K562 (cell line): ENCODE results near the gene P2RX3. TPM values are rescaled to one million over a fixed set of nuclear protein-coding genes. Genes with fewer than 3 reads are reported as not detected.

Experiments
- CBFA2T3 ChIP-seq: fragments of 450-650 bp; IDR thresholded peaks from 2 replicates; pipeline ENCODE4 v1.6.1; 2017
- CEBPB ChIP-seq: fragments of 450-650 bp; IDR thresholded peaks from 2 replicates; pipeline ENCODE4 v1.6.1; 2016; ENCODE audit warnings: missing genetic modification characterization, missing compliant biosample characterization
- CREB5 ChIP-seq: fragments of 250-450 bp; sonication (Bioruptor Pico); IDR thresholded peaks from 2 replicates; pipeline ENCODE4 v1.5.0; 2020; ENCODE audit warnings: mild to moderate bottlenecking
- CTBP1 ChIP-seq: fragments of 450-650 bp; IDR thresholded peaks from 2 replicates; pipeline ENCODE4 v1.6.1; 2016; ENCODE audit warnings: borderline replicate concordance
- ETS2 ChIP-seq: IDR thresholded peaks from 2 replicates; pipeline ENCODE4 v1.6.1; 2016; ENCODE audit warnings: borderline replicate concordance, missing genetic modification characterization, mild to moderate bottlenecking, moderate library complexity, missing compliant biosample characterization; ENCODE audit not compliant: poor library complexity, severe bottlenecking
- FOXM1 ChIP-seq, 2 experiments: fragments of 450-650 bp in 1 of 2; sonication (generic) in 1 of 2; formaldehyde crosslinking in 1 of 2; IDR thresholded peaks; 2 replicates each; pipeline versions ENCODE4 v1.6.1 to v1.9.0; 2017 to 2022; ENCODE audit warnings: low read depth in 2 of 2, mild to moderate bottlenecking in 2 of 2, missing genetic modification reagents in 1 of 2, moderate library complexity in 1 of 2
- KDM2B ChIP-seq: fragments of 250-450 bp; sonication (Bioruptor Pico); IDR thresholded peaks from 2 replicates; pipeline ENCODE4 v1.8.0; 2021; ENCODE audit warnings: mild to moderate bottlenecking, moderate library complexity
- MAX ChIP-seq: sonication (generic); formaldehyde crosslinking; IDR thresholded peaks from 2 replicates; pipeline ENCODE4 v1.9.0; 2022; ENCODE audit warnings: mild to moderate bottlenecking, missing genetic modification reagents
- MBD2 ChIP-seq: sonication (generic); IDR thresholded peaks from 2 replicates; pipeline ENCODE4 v1.6.1; 2016; ENCODE audit warnings: low read depth, borderline replicate concordance
- MEF2A ChIP-seq: IDR thresholded peaks from 2 replicates; pipeline ENCODE4 v1.6.1; 2011; ENCODE audit warnings: low read depth, mild to moderate bottlenecking, low read length, moderate library complexity; ENCODE audit not compliant: control insufficient read depth
- NUFIP1 ChIP-seq: fragments of 450-650 bp; IDR thresholded peaks from 2 replicates; pipeline ENCODE4 v1.6.1; 2018; ENCODE audit not compliant: partially characterized antibody
- RBM22 ChIP-seq: fragments of 200-400 bp; formaldehyde crosslinking; IDR thresholded peaks from 2 replicates; pipeline ENCODE4 v1.6.1; 2018; ENCODE audit warnings: low read length, low read depth; ENCODE audit not compliant: poor library complexity, severe bottlenecking
- SIX5 ChIP-seq, 2 experiments: IDR thresholded peaks; 2 replicates each; pipeline ENCODE4 v1.6.1; 2011; ENCODE audit warnings: low read length in 2 of 2, borderline replicate concordance in 1 of 2, low read depth in 1 of 2, mild to moderate bottlenecking in 1 of 2, moderate library complexity in 1 of 2; ENCODE audit not compliant: insufficient read depth in 1 of 2
- SMAD2 ChIP-seq: fragments of 150-350 bp; IDR thresholded peaks from 2 replicates; pipeline ENCODE4 v1.6.1; 2014; ENCODE audit warnings: low read depth, mild to moderate bottlenecking, low read length
- SNIP1 ChIP-seq: fragments of 450-650 bp; IDR thresholded peaks from 2 replicates; pipeline ENCODE4 v1.7.1; 2017; ENCODE audit warnings: low read depth, mild to moderate bottlenecking
- SP1 ChIP-seq: sonication (generic); formaldehyde crosslinking; IDR thresholded peaks from 2 replicates; pipeline ENCODE4 v1.8.1; 2022; ENCODE audit warnings: mild to moderate bottlenecking, missing genetic modification reagents
- TBP ChIP-seq: optimal IDR thresholded peaks from 2 replicates; pipeline ENCODE3; 2011; ENCODE audit warnings: low read depth, low read length, improper control_type of control experiment
- TFAM ChIP-seq: fragments of 250-450 bp; sonication (Bioruptor Pico); conservative IDR thresholded peaks from 2 replicates; pipeline ENCODE4 v1.5.0; 2021; ENCODE audit warnings: mild to moderate bottlenecking, moderate library complexity
- TRIM24 ChIP-seq, 2 experiments: fragments of 450-650 bp; IDR thresholded peaks; 2 replicates each; pipeline ENCODE4 v1.6.1; 2016
- TSHZ1 ChIP-seq: fragments of 250-450 bp; sonication (Bioruptor Pico); IDR thresholded peaks from 2 replicates; pipeline ENCODE4 v1.4.0; 2020; ENCODE audit warnings: mild to moderate bottlenecking, moderate library complexity
- ZNF780A ChIP-seq: fragments of 250-450 bp; sonication (Bioruptor Pico); IDR thresholded peaks from 2 replicates; pipeline ENCODE4 v1.5.0; 2021; ENCODE audit warnings: mild to moderate bottlenecking
- polyA plus RNA-seq, 8 experiments: library from polyadenylated mRNA; depleted of rRNA in 4 of 8; stranded (reverse) in 5 of 8; unstranded in 3 of 8; fragments of >200 nt; fragmentation: Nextera tagmentation in 2 of 8; fragmentation: Illumina TruSeq in 1 of 8; extraction: Ambion mirVana in 2 of 8; extraction: Trizol in 1 of 8; gene quantifications; 2 replicates each; pipeline versions ENCODE4 v1.2.1 to v1.2.3, GENCODE V29; 2011 to 2014; ENCODE audit warnings: inconsistent platforms in 1 of 8, missing spikeins in 1 of 8
- total RNA-seq, 7 experiments: library from RNA; depleted of rRNA in 6 of 7; stranded (reverse); fragments of >200 nt in 6 of 7; fragmentation: Illumina TruSeq in 2 of 7; extraction: Trizol in 2 of 7; gene quantifications; 2 replicates each; pipeline versions ENCODE4 v1.2.1 to v1.2.3, GENCODE V29; 2011 to 2021; ENCODE audit warnings: low replicate concordance in 1 of 7

P2RX3 gene
- total and polyA plus RNA-seq, 9 of the 15 experiments (the other 6 are each of a cell fraction or from before 2014, with no cell fraction given), result not detected

GRCh38 chr11:57395905-57396623 lies 57.9 kb downstream of the P2RX3 start (continued):
- TF ChIP-seq RBM22 (no peak), CEBPB (tag) (peak; percentile 29; the same call in 1 of the 2 replicates), SMAD2 (no peak), TBP (no peak), MAX (CRISPR knock-in tag) (no peak), ZNF780A (CRISPR knock-in tag) (no peak), ETS2 (no peak), CTBP1 (no peak; the same call in 1 of the 2 replicates), MBD2 (no peak; the same call in 1 of the 2 replicates), KDM2B (no peak), TFAM (no peak), NUFIP1 (no peak), SNIP1 (0 out of 2 replicates have a peak, but pooled peaks have one; percentile 30), TRIM24 (IDR thresholded peaks at IDR 0.05) (peak; percentile 4 to 64; a peak in 2 of 4 replicates), CBFA2T3 (peak; percentile 91), FOXM1 (IDR thresholded peaks at IDR 0.05; ENCODE audit: low read depth) (no peak), FOXM1 (CRISPR knock-in tag; IDR thresholded peaks at IDR 0.05; ENCODE audit: low read depth) (no peak), MEF2A (no peak), SIX5 (IDR thresholded peaks at IDR 0.05; ENCODE audit: borderline replicate concordance in 1 of 2, insufficient read depth in 1 of 2, low read depth in 1 of 2, low read length in 2 of 2) (no peak), TSHZ1 (CRISPR knock-in tag) (no peak), CREB5 (no peak), SP1 (CRISPR knock-in tag) (no peak)
